GM18508 (cell line): ENCODE data around the gene PHF21A.
A peak's percentile ranks its signal among the peaks of the same experiment; 100 is the strongest.
"Not testable (repeated sequence)": the region's sequence is repeated elsewhere in the genome, so short reads cannot be mapped to it uniquely, and the experiment has no call there.

Experiments
- ATAC-seq: cut with Tn5 transposase; IDR thresholded peaks from one replicate; pipeline ENCODE4 v1.9.1; 2021; ENCODE audit warnings: moderate number of reproducible peaks; ENCODE audit not compliant: insufficient read depth, unreplicated experiment

PHF21A gene

DNA sequence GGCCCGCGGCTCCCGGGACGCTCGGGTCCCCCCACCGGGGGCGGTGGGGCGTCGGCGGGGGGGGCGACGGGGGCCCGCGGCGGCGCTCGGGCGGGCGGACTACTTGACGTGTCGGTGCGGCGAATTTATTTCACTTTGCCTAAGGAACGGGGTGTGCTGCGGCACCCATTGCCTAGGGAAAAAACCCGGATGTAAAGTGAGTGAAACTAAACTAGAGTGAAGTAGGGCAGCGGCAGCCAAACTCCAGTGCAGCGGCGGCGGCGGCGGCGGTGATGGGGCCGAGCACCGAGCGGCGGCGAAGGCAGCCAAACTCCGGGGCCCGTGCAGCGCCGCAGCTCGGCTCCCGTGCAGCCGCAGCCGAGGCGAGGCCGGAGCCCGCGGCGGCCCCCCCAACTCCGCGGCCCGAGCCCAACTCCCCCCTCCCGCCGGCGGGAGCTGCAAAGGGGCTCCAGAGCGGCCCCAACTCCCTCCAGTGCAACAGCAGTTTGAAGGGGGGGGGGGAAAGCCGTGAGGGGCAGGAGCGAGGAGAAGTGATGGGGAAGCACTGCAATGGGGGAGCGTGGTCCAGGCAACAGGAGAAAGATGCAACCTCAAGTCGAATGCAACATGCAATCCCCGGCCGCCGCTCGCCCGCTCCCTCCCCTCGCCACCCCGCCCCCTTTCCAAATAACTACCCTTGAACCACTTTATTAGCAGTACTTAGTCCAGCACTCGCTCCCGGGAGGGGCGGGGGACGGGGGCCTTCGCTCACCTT lies 647 bp upstream of the PHF21A start:
- peak; percentile 31 for ATAC-seq

DNA sequence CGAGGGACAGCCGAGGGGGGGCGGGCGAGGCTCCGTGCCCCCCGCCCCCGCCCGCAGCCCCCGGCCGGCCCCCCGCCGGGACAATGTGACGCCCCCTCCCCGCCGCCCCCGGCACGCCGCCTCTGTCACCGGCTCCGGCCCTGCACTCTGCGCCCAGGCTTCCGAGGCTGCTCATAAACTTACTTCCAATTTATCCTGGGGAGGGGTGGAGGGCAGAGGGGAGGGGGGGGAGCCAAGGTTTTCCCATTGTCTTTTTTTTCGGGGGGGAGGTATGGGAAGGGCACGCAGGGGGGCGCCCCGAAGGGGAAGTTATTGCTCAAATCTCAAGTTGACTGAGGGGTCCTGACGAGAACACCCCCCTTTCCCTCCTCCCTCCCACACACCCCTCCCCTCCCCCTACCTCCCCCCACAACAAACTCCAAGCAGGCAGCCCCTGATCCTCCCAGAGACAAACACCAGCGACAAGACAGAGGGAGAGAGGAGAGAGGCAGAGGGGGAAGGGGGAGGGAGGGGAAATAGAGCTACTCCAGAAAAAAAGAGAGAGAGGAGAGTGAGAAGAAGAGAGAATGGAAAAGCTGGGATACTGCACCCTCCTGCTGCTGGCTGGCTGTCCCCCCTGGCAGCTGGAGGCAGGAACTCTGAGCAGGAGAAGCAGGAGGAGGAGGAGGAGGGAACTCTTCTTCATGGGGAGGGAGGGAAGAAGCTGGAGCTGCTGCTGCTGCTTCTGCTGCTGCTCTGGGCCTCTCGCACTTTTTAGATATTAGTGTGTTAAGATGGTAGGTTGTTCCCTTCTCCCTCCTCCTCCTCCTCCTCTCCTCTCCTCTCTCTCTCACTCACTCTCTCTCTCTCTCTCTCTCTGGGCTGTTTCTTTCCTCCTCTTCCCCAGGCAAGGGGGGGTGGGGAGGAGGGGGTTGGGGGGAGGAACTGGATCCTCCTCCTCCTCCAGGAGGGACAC lies 631 bp downstream of the PHF21A start:
- no peak for ATAC-seq

DNA sequence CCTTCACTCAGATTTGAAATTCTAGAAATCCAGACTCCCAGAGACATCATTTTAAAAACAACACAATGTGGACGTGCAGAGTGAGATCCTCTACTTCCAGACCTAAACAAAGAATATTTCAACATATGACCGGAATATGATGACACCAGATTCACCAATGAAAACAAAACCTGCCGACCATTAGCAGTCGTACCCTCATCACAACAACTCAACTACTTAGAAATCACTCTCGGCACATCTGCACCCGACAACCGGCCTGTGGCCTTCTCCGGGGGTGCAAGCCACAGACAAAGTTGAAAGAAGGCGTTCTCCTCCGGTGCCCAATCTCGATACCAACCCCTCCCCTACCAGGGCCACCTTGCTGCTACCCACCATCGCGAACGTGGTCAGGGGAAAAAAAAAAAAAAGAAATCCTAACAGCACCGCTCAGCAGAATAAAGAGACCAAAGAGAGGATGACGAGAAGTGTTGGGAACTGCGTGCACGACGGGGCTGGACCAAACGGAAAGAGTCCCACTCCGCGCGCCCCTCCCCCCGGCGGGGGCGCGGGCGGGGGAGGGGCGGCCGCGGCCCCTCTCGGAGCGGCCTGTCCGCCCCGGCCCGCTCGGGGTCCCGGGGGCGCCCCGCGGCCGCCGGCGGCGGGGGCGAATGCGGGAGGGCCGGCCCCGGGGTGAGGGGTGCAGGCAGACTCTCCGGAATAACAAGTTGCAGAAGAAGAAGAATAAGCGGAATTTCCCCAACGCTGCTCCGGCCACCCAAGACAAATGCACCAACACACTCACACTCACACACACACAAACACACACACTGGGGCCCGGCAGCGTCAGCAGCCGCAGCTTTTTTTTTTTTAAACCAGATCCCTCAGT lies 1.7 kb downstream of the PHF21A start:
- no peak for ATAC-seq

DNA sequence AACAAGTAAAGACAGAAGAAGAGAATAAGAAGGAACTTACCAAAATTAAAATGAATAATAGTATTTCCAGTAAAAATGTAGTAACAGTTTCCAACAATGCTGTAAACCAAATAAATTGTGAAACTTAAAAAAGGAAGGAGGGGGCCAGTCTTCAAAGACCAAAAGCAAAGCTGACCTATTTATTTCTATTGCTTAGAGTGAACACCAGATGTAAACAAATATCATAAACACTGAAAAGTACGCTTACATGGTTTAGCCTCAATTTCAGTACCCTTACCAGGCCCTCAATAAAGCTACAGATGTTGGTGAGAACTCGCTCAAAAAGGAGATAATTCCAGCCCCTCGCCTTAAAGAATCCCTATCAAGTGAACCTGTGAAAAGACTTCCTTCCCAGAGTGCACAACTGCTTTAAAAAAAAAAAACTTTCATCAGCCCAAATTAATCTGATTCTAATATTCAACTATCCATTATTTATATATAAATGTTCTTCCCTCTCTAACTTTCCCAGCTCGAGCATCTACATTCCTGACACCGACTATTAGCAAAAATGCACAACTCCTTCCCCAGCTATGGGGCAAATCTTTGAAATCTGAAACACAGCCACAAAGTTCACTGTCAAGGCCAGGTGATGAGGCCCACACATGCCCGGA lies 2.4 kb downstream of the PHF21A start:
- ATAC-seq: no peak

DNA sequence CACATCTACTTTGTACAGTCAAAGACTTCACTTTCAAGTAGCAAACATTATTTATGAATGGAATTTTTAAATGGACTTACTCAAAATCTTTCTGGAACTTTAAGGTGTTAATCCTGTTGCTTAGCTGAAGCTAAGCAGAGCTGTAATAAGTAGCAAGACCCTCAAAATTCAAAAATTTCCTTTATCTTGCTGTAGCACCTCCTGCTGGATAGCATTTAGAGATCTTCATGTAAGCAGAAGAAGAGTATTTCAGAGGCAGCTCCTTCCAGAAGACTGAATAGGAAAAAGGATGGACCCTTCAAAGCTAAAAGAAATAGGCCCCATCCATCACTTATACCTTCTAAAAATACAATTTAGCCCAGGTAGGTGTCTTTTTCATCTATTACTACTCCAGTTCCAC lies 3.4 kb downstream of the PHF21A start:
- ATAC-seq: no peak

DNA sequence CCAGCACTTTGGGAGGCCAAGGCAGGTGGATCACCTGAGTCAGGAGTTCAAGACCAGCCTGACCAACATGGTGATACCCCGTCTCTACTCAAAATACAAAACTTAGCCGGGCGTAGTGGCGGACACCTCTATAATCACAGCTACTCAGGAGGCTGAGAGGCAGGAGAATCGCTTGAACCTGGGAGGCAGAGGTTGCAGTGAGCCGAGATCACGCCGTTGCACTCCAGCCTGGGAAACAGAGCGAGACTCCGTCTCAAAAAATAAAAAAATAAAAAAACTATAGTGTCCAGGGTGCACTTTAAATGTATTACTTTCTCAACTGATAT lies 4.6 kb downstream of the PHF21A start:
- ATAC-seq: not testable (repeated sequence)

DNA sequence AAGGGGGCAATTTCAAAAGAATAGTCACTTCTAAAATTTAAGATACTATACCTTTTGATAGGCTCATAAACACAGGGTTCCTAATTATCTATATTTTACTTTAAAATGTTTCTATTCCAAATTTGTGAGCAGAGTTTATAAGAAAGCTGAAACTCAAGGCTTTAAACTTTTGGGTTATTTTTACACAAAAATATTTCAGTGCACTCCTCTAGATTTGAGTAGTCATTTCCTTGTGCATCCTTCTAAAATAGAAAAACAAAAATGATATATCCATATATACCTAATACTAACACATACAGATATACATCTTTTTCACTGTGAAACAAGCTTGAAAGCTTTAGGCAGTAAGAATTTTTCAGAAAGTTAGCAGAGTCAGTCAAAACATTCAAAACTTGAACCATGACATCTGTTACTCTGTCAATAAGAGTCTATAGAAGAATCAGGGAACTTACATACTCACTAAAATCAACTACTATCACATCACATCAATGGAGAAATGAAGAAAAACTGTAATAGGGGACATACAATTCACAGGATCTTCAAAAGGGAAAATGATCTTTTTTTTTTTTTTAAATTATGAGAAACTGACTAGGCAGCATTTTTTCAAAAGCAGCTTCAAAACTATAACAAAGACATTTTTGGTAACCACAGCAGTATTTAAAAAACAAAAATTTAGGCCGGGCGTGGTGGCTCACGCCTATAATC lies 5.1 kb downstream of the PHF21A start:
- no peak for ATAC-seq

DNA sequence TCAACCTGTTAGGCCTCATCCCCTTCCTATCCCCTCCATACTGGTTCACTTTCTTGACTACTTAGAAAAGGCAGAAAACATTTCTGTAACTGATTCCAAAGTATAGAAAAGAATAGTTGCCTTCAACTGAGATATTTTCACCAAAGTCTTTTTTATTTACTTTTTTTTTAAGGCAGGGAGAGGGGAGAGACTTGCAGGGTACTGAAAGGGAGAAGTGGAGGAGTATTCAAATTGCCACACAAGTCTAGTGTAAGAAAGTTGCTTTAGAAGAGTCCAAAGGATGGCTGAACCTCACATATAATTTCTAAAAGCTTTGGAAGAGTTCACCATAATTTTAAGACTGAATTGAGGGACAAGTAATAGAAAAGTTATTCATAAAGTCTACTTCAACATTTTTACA lies 6.3 kb downstream of the PHF21A start:
- ATAC-seq: no peak

DNA sequence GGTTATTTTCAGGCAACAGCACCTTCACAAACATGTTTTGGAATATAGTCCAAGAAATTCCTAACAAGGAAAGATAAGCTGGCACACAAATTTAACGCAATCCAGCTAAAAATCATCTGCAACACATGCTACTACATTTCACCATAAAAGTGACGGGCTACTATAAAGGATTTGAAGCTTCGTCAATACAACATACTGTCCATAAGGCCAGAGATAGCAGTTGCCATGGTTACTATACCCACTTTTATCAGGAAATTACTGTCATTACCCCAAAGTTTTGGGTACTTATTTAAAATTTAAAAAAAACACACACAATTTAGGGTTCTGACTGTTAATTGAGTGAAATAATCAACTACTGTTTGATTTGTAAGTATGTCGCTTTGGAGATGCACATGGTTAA lies 6.9 kb downstream of the PHF21A start:
- ATAC-seq: no peak

DNA sequence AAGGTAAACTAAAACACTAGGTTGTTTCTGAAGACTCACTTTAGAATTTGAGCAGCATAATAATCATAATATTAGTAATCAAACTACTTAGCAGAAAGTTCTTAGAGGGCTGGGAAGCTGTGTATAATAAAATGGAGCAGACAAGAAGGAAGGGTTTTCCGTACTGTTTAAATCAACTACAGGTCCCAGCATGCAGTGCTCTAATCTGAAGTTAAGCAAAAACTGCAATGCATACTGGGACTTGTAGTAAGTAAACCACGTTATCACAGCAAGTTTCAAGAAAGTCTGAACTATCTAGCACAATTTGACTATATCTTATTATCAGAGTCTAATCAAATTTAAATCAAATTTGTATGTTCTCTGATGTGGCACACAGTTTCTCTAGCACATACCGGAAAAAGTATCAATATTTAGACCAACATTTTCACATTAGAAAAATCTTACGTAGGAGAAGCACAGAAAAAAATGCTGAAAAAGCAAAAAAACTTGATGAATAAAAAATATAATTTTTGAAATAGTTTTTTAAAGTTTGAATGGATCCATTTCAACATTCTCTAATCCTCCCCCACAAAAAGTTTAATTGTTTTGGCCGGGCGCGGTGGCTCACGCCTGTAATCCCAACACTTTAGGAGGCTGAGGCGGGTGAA lies 8.2 kb downstream of the PHF21A start:
- peak; percentile 51 for ATAC-seq

DNA sequence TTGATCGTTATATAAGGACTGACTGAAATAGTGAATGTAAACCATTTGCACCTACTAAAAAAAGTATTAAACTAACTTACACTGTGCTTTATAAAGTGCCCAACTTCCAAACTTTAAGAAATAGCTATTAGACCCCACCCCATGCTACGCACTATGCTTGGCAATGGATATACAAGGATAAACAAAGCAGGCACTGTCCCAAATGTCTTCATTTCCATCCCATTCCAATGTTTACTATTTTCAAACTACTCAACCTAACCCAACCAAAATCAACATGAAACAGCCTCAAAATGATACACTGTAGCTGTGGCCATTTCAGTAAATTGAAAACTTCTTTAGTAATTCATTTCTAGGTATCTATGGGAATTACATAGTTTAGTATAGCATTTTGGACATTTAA lies 12.5 kb downstream of the PHF21A start:
- no peak for ATAC-seq

DNA sequence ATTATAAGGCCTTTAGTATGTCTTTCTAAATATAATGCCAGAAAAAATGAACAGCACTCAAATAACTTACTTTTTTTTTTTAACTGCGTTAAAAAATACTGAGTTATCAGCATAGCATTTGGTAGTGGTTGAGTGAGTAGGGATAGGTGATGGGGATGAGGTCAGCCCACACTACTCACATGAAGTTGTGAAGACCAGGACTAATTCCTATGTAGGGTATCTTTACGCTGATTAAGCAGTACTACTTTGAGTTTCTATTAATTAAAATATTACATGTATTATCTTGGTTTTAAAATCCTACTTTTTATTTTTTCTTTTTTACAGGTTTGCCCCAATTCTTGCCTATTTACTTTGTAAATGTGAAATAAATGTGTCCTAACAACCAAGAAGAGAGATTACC lies 13.5 kb downstream of the PHF21A start:
- no peak for ATAC-seq

DNA sequence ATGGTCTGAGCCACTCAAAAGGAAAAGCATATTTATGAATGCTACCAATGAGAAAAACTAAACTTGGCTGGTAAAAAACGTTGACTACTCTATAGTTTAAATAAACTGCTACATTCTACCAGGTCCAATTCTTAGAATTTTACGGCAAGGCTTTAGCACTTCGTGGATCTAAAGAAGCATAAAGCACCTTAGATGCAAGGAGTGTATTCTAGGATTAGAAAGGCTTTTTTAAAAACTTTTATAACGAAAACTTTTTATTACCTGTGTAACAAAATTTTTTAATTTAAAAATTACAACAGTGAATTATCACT lies 13.9 kb downstream of the PHF21A start:
- no peak for ATAC-seq

DNA sequence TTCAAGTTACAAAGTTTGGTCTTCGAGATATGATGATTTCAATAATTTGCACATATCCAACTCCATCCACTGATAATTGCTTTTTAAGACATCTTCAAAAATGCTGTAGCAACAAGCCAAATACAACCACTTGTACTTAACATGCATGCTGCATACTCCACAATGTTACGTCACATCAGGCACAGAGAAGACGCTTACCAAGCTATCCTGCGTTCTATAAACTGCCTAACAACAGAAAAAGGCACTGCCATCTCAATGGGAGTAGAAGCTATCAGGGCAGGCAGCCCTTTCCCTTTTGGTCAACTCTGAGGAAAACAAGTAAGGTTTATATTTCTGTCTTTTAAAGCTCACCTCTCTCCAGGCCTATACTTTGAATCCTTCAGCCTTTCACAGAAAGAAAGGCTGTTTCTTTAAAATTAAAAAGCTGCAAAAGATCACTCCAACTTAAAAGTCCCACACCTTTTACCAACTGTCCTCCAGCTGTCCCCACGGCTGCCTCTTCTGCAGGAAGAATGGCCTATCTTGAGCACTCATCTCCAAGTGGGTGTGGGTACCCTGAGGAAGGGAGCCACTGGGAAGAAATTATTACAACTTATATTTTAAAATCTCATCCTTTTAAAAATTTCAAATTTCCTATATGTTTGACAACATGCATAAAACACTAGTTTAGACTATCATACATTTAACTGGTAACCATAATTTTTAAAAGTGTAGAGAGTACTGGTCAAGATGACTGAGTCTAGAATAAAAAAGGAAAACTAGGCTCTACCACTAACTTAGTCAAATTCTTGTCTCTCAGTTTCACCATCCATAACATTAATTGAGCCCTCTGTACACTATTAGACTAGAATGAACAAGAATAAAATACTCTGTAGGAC lies 14.5 kb downstream of the PHF21A start:
- no peak for ATAC-seq

DNA sequence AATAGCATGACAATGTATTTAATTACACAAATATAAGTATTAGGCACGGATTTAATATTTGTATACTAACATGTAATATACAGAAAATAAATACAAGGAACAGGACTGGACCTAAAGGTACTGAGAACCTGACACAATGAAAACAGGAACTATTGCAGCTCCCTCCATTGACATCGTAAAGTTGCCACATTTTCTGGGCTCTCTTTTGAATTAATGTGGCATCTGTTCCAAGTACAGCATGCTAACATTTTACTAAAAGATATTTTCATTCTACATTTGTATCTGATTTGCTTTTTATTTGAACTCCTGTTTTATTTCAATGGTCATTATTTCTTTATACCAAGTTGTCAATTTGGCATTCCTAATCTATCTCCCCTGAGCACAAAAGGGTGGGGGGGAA lies 15.3 kb downstream of the PHF21A start:
- no peak for ATAC-seq

DNA sequence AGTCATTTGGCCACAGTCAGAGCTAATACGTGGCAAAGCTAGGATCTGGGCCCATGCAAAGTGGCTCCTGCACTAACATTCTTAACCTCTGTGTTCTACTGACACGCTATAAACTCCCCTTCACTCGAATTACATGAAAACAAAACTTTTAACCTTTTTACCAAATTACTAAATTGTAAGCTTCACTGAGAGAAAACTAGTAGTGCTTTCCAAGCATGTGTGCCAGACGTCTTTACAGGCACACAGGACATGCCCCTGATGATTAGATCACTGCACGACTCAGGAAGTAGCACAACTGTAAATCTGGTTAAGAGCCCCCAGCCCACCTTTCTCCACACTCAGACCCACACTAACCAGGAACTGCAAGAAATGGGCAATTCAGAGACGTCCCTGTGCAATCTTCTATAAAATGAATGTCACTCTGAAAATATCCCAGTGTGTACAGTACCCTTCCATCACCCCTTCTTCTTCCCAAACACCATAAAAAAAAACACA lies 16.1 kb downstream of the PHF21A start:
- no peak for ATAC-seq

DNA sequence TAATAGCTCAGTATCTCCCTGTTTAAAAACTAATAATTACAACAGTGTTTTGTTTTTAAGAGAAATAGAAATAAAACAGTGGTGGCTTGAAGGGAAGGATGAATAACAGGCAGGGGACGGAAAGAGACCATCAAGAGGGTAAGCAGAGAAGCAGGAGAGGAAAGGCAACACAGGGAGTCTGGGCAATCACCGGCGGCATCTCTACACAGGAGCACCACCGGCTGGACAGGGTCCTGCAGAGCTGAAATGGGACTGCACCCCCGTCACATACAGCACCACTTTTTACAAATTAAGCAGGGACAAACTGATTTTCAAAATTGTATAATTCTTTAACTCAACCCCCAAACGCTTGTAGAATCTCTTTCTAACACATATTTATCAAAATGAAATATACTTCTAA lies 18.4 kb downstream of the PHF21A start:
- no peak for ATAC-seq

DNA sequence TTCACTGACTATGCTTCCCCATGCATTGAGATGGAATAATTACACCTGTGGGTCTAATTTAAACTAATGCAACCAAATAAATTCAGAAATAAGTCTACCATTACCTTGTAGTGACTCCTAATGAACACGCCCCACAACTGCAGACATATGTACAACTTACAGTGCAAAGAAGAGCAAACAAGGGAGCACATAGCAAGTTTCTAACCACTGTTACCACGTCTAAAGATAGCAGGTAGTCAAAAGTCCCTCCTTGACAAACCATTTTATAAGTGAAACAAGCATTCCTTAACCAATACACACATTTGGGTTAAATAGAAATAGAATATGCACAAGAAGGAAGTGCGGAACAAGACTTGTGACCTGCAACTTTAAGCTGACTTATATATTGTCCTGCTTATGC lies 20.6 kb downstream of the PHF21A start:
- no peak for ATAC-seq
